ENCODE measurements around the gene AICDA. TPM values are rescaled to one million over a fixed set of nuclear protein-coding genes. Genes with fewer than 3 reads are reported as not detected.
"Not testable (repeated sequence)": the region's sequence is repeated elsewhere in the genome, so short reads cannot be mapped to it uniquely, and the experiment has no call there.

Gene AICDA
- total RNA-seq, 4 donors from 2014 or later = 0.39 to 2.6 (median 0.84) TPM; not detected in 1

- Histone ChIP-seq H3K9me3 (no peaks in the 10 kb centered on the region), H3K4me3 (no peak overlapping the region), H3K27me3 (no peaks in the 10 kb centered on the region), H3K27ac (no peak overlapping the region), H3K4me1 (no peaks in the 10 kb centered on the region), H3K36me3 (no peaks in the 10 kb centered on the region)
- TF ChIP-seq EP300 (IDR thresholded peaks at IDR 0.05) (no peak), POLR2A (IDR thresholded peaks at IDR 0.05) (no peak)
- TF ChIP-seq, protein P1, sequence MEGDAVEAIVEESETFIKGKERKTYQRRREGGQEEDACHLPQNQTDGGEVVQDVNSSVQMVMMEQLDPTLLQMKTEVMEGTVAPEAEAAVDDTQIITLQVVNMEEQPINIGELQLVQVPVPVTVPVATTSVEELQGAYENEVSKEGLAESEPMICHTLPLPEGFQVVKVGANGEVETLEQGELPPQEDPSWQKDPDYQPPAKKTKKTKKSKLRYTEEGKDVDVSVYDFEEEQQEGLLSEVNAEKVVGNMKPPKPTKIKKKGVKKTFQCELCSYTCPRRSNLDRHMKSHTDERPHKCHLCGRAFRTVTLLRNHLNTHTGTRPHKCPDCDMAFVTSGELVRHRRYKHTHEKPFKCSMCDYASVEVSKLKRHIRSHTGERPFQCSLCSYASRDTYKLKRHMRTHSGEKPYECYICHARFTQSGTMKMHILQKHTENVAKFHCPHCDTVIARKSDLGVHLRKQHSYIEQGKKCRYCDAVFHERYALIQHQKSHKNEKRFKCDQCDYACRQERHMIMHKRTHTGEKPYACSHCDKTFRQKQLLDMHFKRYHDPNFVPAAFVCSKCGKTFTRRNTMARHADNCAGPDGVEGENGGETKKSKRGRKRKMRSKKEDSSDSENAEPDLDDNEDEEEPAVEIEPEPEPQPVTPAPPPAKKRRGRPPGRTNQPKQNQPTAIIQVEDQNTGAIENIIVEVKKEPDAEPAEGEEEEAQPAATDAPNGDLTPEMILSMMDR (IDR thresholded peaks at IDR 0.05) = no peak
- DNase-seq (ENCODE audit: low spot score in 2 of 2) = no peak
- 54 to 64% methylated on average over 7 of the region's 7 CpGs for WGBS, 2 donors
Observed at GRCh38 chr12:8584004-8584403, 28.7 kb downstream of the AICDA start.

DNA sequence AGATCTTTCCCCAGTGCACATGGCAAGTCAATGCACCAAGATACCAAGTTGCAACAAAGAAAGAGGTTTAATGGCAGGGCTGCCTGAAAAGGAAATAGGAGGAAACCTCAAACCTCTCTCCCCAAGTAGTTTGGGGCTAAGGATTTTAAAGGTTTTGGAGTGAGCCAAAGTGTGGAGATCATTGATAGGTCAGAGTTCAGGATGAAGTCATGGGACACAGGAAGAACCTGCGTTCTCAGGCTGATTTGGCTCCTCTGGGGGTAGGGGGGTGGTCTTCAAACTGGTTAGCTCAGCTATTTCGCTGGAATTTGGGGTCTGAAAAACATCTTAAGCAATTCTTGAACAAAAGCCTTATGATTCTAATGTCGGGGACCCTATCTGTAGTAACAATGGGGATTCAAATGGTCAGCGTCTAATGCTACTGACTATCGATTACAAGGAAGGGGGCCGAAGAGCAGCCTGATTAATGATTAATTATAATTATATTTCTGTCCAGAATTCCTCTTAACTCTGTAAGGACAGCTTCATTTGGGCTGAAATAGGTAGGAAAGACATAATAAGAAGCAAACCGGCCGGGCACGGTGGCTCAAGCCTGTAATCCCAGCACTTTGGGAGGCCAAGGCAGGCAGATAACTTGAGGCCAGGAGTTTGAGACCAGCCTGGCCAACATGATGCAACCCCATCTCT is 31.4 kb downstream of the AICDA start:
- H3K9me3 ChIP-seq = no peaks in the 10 kb centered on the region
- no peaks in the 10 kb centered on the region for H3K4me1 ChIP-seq
- H3K27ac ChIP-seq = no peak overlapping the region
- TF ChIP-seq POLR2A (IDR thresholded peaks at IDR 0.05) (no peak), EP300 (IDR thresholded peaks at IDR 0.05) (no peak)
- TF ChIP-seq, protein P1 (IDR thresholded peaks at IDR 0.05) = no peak
- DNase-seq (ENCODE audit: low spot score in 2 of 2) = no peak
- H3K36me3 ChIP-seq = no peaks in the 10 kb centered on the region
- WGBS, 2 donors = 53 to 58% methylated on average over 9 of the region's 9 CpGs
- H3K27me3 ChIP-seq = no peaks in the 10 kb centered on the region
- no peak overlapping the region for H3K4me3 ChIP-seq

DNA sequence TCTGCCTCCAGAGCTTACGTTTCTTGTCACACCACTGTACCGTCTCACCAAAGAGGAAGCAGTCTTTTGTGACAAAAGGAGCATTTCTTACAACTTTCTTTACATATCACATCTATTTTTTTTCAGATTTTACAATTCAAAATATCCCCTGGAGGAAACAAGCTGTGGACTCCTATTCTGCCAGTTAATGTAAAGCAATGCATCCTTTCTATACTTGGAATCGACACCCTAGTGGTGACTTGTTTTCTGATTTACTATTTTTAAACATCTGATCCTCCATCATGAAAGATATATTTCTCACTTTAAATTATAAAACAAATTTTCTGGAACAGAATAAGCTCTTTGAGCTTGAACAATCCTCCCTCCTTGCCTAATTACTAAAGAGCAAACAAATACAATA is 34.8 kb downstream of the AICDA start:
- no peak for DNase-seq (ENCODE audit: low spot score in 2 of 2)
- TF ChIP-seq POLR2A (IDR thresholded peaks at IDR 0.05) (no peak), EP300 (IDR thresholded peaks at IDR 0.05) (no peak)
- TF ChIP-seq, protein P1 (IDR thresholded peaks at IDR 0.05) = no peak
- no peaks in the 10 kb centered on the region for H3K9me3 ChIP-seq
- no peak overlapping the region for H3K4me3 ChIP-seq
- no peaks in the 10 kb centered on the region for H3K27me3 ChIP-seq
- H3K27ac ChIP-seq = no peak overlapping the region
- no peaks in the 10 kb centered on the region for H3K4me1 ChIP-seq
- H3K36me3 ChIP-seq = no peaks in the 10 kb centered on the region
- WGBS, 2 donors = 74 to 75% methylated on average over 3 of the region's 3 CpGs

- H3K9me3 ChIP-seq = peaks cover 0 to 3% (median 0%) of the 10 kb centered on the region in 4 donors
- 23 to 34% methylated on average over 2 of the region's 2 CpGs for WGBS, 2 donors
- H3K27ac ChIP-seq = no peak overlapping the region
- no peak for DNase-seq (ENCODE audit: low spot score in 2 of 2)
- no peaks in the 10 kb centered on the region for H3K27me3 ChIP-seq
- no peak overlapping the region for H3K4me3 ChIP-seq
- H3K36me3 ChIP-seq = no peaks in the 10 kb centered on the region
- peaks cover 0 to 7% (median 1%) of the 10 kb centered on the region in 4 donors for H3K4me1 ChIP-seq
- TF ChIP-seq POLR2A (IDR thresholded peaks at IDR 0.05) (no peak), EP300 (IDR thresholded peaks at IDR 0.05) (no peak)
- TF ChIP-seq, protein P1 (IDR thresholded peaks at IDR 0.05) = no peak
Observed at GRCh38 chr12:8572507-8572906, 40.2 kb downstream of the AICDA start.

GRCh38 chr12:8566525-8566924 is 46.1 kb downstream of the AICDA start:
- Histone ChIP-seq H3K4me3 (no peak overlapping the region), H3K4me1 (no peaks in the 10 kb centered on the region)
- TF ChIP-seq POLR2A (IDR thresholded peaks at IDR 0.05) = no peak
- TF ChIP-seq EP300 (IDR thresholded peaks at IDR 0.05) = no peak
- TF ChIP-seq, protein P1 (IDR thresholded peaks at IDR 0.05) = no peak

DNA sequence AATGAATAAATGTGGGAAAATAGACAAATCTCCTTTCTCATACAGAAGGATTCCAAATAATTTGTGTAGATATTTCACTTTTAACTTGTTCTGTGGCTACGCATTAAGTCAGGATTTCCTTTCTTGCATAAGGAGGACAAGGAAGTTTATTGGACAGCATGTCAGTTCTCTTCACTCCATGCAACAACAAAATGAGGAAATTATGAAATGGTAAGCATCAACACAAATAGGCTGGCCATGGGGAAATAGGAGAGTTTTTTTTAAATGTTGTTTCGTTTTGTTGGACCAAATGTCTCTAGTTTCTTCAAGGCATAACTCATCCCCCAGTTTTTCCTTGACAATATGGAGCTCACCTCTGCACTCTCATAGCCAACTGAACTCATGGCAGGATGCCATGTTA is 46.6 kb downstream of the AICDA start:
- H3K27me3 ChIP-seq; DNase-seq (ENCODE audit: low spot score in 2 of 2); H3K4me1 ChIP-seq; H3K36me3 ChIP-seq; H3K4me3 ChIP-seq: not testable (repeated sequence)
- peaks cover 0 to 23% (median 0%) of the 10 kb centered on the region in 4 donors for H3K9me3 ChIP-seq
- H3K27ac ChIP-seq = peak overlapping the region in 1 of 4 donors; percentile 8
- WGBS, 2 donors = 61 to 67% methylated on average over 2 of the region's 2 CpGs

More at GRCh38 chr12:8566525-8566924, 46.1 kb downstream of the AICDA start:
- H3K27me3 ChIP-seq = no peaks in the 10 kb centered on the region
- H3K36me3 ChIP-seq = no peaks in the 10 kb centered on the region
- peak overlapping the region in 1 of 4 donors; percentile 8 for H3K27ac ChIP-seq
- DNase-seq (ENCODE audit: low spot score in 2 of 2) = no peak
- H3K9me3 ChIP-seq = peaks cover 0 to 23% (median 0%) of the 10 kb centered on the region in 4 donors

All from tibial nerve (tissue), 4 donors.